Stimulated activated CD4-positive, alpha-beta T cell treated with anti-CD3 and anti-CD28 coated beads, Interleukin-4, amount 100 ng/mL, for 48 hours (primary cell): ENCODE data around the gene KDM6B.
A peak's percentile ranks its signal among the peaks of the same experiment; 100 is the strongest.
"Not testable (repeated sequence)": the region's sequence is repeated elsewhere in the genome, so short reads cannot be mapped to it uniquely, and the experiment has no call there.

Experiments used
- DNase-seq, 2 donors: peaks; one replicate each; pipeline ENCODE4 v3.0.0-alpha.2; 2020; ENCODE audit warnings: low read depth in 2 of 2

The KDM6B gene

GRCh38 chr17:7852262-7852670, 18.2 kb downstream of the KDM6B start:
- DNase-seq: no peak

- DNase-seq: no peak
These were observed 19.1 kb downstream of the KDM6B start for GRCh38 chr17:7852919-7853690.

- DNase-seq: no peak
These were observed 19.6 kb downstream of the KDM6B start for GRCh38 chr17:7853691-7854038.

- no peak for DNase-seq
These were observed 20.2 kb downstream of the KDM6B start for GRCh38 chr17:7854078-7854777.

- DNase-seq: no peak
These were observed 21.0 kb downstream of the KDM6B start, which contains the start of gene TMEM88 for GRCh38 chr17:7854851-7855659. TSS of gene TMEM88 (plus strand) at chr17:7855066. CDS start at chr17:7855075, 9 bp downstream.

GRCh38 chr17:7855660-7856010, 21.6 kb downstream of the KDM6B start:
- DNase-seq: no peak

GRCh38 chr17:7856011-7856810, 22.2 kb downstream of the KDM6B start:
- peak in 1 of 2 donors; percentile 19 for DNase-seq

- peak; percentile 84 to 92 for DNase-seq
These were observed 23.0 kb downstream of the KDM6B start, which contains the start of gene NAA38 for GRCh38 chr17:7856811-7857712. TSS of gene NAA38 (minus strand) at chr17:7857559. CDS start at chr17:7857463, 96 bp downstream.

- peak; percentile 79 to 82 for DNase-seq
These were observed 23.9 kb downstream of the KDM6B start, which contains the start of gene CYB5D1 for GRCh38 chr17:7857713-7858521. TSS of gene CYB5D1 (plus strand) at chr17:7858003. CDS start at chr17:7858135, 132 bp downstream.

GRCh38 chr17:7858522-7858810, 24.4 kb downstream of the KDM6B start:
- DNase-seq: peak in 1 of 2 donors; percentile 45

- no peak for DNase-seq
These were observed 25.0 kb downstream of the KDM6B start for GRCh38 chr17:7859028-7859427.

GRCh38 chr17:7862692-7863437, 28.8 kb downstream of the KDM6B start:
- peak in 1 of 2 donors; percentile 30 for DNase-seq

- DNase-seq: not testable (repeated sequence)
These were observed 30.4 kb downstream of the KDM6B start for GRCh38 chr17:7864384-7864783.

GRCh38 chr17:7864995-7865650, 31.1 kb downstream of the KDM6B start:
- no peak for DNase-seq

- DNase-seq: no peak
These were observed 33.9 kb downstream of the KDM6B start for GRCh38 chr17:7867881-7868329.

GRCh38 chr17:7873051-7873450, 39.0 kb downstream of the KDM6B start:
- DNase-seq: no peak

GRCh38 chr17:7875804-7876370, 41.9 kb downstream of the KDM6B start:
- no peak for DNase-seq

GRCh38 chr17:7878234-7878633, 44.2 kb downstream of the KDM6B start:
- no peak for DNase-seq
